GM23338 (cell line): ENCODE measurements around the gene CENPB. TPM values are rescaled to one million over a fixed set of nuclear protein-coding genes. Genes with fewer than 3 reads are reported as not detected.
A peak's percentile ranks its signal among the peaks of the same experiment; 100 is the strongest.

Experiments used
- ATAC-seq: fragments of 200-7000 bp; cut with Tn5 transposase; 3 replicates; pipeline ENCODE4 v1.9.1; 2020
- DNase-seq: peaks from one replicate; pipeline ENCODE4 v3.0.0-alpha.2; 2015; ENCODE audit warnings: low spot score
- H2AFZ ChIP-seq: fragments of 200-600 bp; sonication (generic); 2 replicates; pipeline ENCODE4 v1.8.0; 2016; ENCODE audit warnings: antibody characterized with exemption, mild to moderate bottlenecking, moderate library complexity
- H3F3A ChIP-seq: fragments of 200-600 bp; sonication (generic); replicated peaks from 2 replicates; pipeline ENCODE4 v1.8.0; 2017; ENCODE audit warnings: antibody characterized with exemption, mixed run types, low read depth
- H3K27ac ChIP-seq: fragments of 200-600 bp; sonication (generic); 2 replicates; pipeline ENCODE4 v1.6.1; 2016; ENCODE audit warnings: low read depth
- H3K27me3 ChIP-seq: fragments of 200-600 bp; sonication (generic); 2 replicates; pipeline ENCODE4 v1.8.0; 2016; ENCODE audit warnings: mild to moderate bottlenecking, mixed run types, moderate library complexity; ENCODE audit not compliant: insufficient read depth
- H3K36me3 ChIP-seq: fragments of 200-600 bp; sonication (generic); 2 replicates; pipeline ENCODE4 v1.8.0; 2016; ENCODE audit warnings: mild to moderate bottlenecking; ENCODE audit not compliant: insufficient read depth
- H3K4me1 ChIP-seq: fragments of 200-600 bp; sonication (generic); 2 replicates; pipeline ENCODE4 v1.8.0; 2016; ENCODE audit warnings: mild to moderate bottlenecking, moderate library complexity; ENCODE audit not compliant: insufficient read depth
- H3K4me2 ChIP-seq: fragments of 200-600 bp; sonication (generic); 2 replicates; pipeline ENCODE4 v1.7.1; 2017; ENCODE audit warnings: mixed run types
- H3K4me3 ChIP-seq: fragments of 200-600 bp; sonication (generic); 2 replicates; pipeline ENCODE4 v1.6.1; 2016; ENCODE audit warnings: mixed run types
- H3K79me2 ChIP-seq: fragments of 200-600 bp; sonication (generic); replicated peaks from 2 replicates; pipeline ENCODE4 v1.8.0; 2017; ENCODE audit warnings: mild to moderate bottlenecking; ENCODE audit not compliant: insufficient read depth
- H3K9me2 ChIP-seq: fragments of 200-600 bp; sonication (generic); 2 replicates; pipeline ENCODE4 v1.8.0; 2017; ENCODE audit not compliant: insufficient read depth
- H4K20me1 ChIP-seq: fragments of 200-600 bp; sonication (generic); replicated peaks from 2 replicates; pipeline ENCODE4 v1.8.0; 2017; ENCODE audit warnings: mild to moderate bottlenecking; ENCODE audit not compliant: insufficient read depth
- H3K27ac Mint-ChIP-seq: 2 replicates; pipeline ENCODE4 v1.8.0; 2020; ENCODE audit warnings: inconsistent platforms, mild to moderate bottlenecking, moderate library complexity, mixed read lengths
- H3K27me3 Mint-ChIP-seq: 3 replicates; pipeline ENCODE4 v1.8.0; 2022; ENCODE audit warnings: low read depth, mild to moderate bottlenecking, moderate library complexity, mixed read lengths, inconsistent platforms; ENCODE audit not compliant: insufficient read depth, poor library complexity
- H3K36me3 Mint-ChIP-seq: 3 replicates; pipeline ENCODE4 v1.8.0; 2021; ENCODE audit warnings: low read depth, mild to moderate bottlenecking, inconsistent platforms, moderate library complexity, mixed read lengths
- H3K4me1 Mint-ChIP-seq: 3 replicates; pipeline ENCODE4 v1.8.0; 2020; ENCODE audit warnings: mild to moderate bottlenecking, inconsistent platforms, mixed read lengths
- H3K4me3 Mint-ChIP-seq: 3 replicates; pipeline ENCODE4 v1.8.0; 2021; ENCODE audit warnings: moderate library complexity, mild to moderate bottlenecking, inconsistent platforms, mixed read lengths
- H3K9me3 Mint-ChIP-seq: 3 replicates; pipeline ENCODE4 v1.8.0; 2020; ENCODE audit warnings: moderate library complexity, mild to moderate bottlenecking, inconsistent platforms, mixed read lengths
- CTCF ChIP-seq, 2 experiments: fragments of 200-600 bp in 1 of 2; sonication (generic) in 1 of 2; conservative IDR thresholded peaks; 2 replicates each; pipeline versions ENCODE4 v1.5.1 to v1.6.1; 2016 to 2017; ENCODE audit warnings: antibody characterized with exemption in 2 of 2, low read depth in 2 of 2, mild to moderate bottlenecking in 2 of 2, moderate library complexity in 1 of 2
- EZH2phosphoT487 ChIP-seq: fragments of 200-600 bp; sonication (generic); IDR thresholded peaks from one replicate; pipeline ENCODE4 v1.8.1; 2018; ENCODE audit warnings: antibody characterized with exemption; ENCODE audit not compliant: unreplicated experiment
- JUNB ChIP-seq: IDR thresholded peaks from one replicate; pipeline ENCODE4 v1.6.1; 2016; ENCODE audit warnings: antibody characterized with exemption; ENCODE audit not compliant: unreplicated experiment
- STAT1 ChIP-seq: IDR thresholded peaks from one replicate; pipeline ENCODE4 v1.6.1; 2016; ENCODE audit warnings: antibody characterized with exemption; ENCODE audit not compliant: unreplicated experiment
- ZNF331 ChIP-seq: fragments of 250-450 bp; sonication (Bioruptor Pico); IDR thresholded peaks from 2 replicates; pipeline ENCODE4 v1.5.0; 2020; ENCODE audit warnings: low read depth, mild to moderate bottlenecking, moderate library complexity
- polyA plus RNA-seq: library from polyadenylated mRNA; unstranded; fragments of >200 nt; fragmentation: Nextera tagmentation; extraction: Ambion mirVana; gene quantifications from 2 replicates; pipeline ENCODE4 v1.2.1, GENCODE V29; 2016
- total RNA-seq: library from RNA; depleted of rRNA; stranded (reverse); fragments of >200 nt; shearing (Covaris generic); gene quantifications from 2 replicates; pipeline ENCODE4 v1.2.3, GENCODE V29; 2014
- TF ChIP-seq, protein P1 (sequence below): fragments of 250-450 bp; sonication (Bioruptor Pico); IDR thresholded peaks from 2 replicates; pipeline ENCODE4 v1.5.0; 2020; ENCODE audit warnings: mild to moderate bottlenecking, moderate library complexity
- TF ChIP-seq, protein P2 (sequence below): IDR thresholded peaks from one replicate; pipeline ENCODE4 v1.6.1; 2018; ENCODE audit warnings: antibody characterized with exemption; ENCODE audit not compliant: unreplicated experiment

Gene CENPB
- total and polyA plus RNA-seq, 2 experiments from 2014 or later = 10.8 to 52.1 TPM

DNA sequence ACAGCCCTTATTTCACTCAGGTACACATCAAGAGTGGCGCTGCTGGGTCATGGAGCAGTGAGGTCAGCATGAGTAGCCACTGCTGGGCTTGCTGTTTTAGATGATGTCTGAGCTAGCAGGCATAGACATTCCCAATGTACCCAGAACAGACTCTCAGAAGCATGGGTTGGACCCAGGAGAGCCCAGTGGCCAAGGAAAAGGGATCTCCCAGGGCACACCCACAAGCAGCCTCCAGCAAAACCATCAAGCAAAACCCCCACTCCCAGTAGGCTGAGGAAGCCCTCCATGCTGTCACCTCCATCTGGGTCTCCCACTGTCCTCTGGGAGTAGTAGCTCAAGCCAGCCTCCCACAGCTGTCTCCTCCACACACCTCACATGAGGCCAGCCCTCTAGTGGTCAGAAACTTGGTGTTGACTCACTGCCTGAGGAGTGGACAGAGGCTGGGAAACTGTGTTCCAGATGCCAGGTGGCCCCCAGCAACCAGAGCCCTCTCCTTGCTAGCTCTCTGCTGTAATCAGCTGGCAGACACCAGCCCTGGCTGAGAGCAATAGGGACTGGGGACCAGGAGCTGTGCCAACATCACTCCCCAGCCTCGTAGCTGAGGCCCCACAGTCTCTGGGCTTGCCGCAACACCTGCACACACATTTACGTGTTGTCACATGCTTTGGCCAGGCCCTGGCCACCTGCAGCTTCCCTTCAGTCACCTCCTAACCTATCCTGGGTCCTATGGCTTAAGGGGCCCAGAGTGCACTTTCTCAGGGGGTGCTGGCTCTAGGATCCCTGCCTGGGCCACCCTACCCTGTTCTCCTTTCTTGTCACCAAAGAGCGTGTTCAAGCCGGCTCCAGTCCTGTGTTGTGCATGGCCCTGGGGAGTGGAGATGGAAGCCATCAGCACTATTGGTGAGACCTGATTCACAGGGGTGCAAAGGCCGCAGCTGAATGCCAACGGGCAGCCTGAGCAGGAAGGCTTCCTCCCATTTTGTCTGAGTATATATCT lies 31.9 kb upstream of the CENPB start:
- Histone ChIP-seq H3K4me2 (no peak overlapping the region), H3F3A (peaks cover 4% of the 10 kb centered on the region; the same call in 1 of the 2 replicates), H4K20me1 (no peaks in the 10 kb centered on the region), H3K4me3 (no peak overlapping the region), H3K27ac (no peak overlapping the region), H2AFZ (0 out of 2 replicates have a peak overlapping the region, but pooled peaks have one; percentile 61), H3K4me1 (peaks cover 16% of the 10 kb centered on the region; the same call in 1 of the 2 replicates), H3K27me3 (no peaks in the 10 kb centered on the region), H3K9me2 (no peaks in the 10 kb centered on the region), H3K36me3 (no peaks in the 10 kb centered on the region), H3K79me2 (no peaks in the 10 kb centered on the region)
- no peak overlapping the region for H3K4me3 Mint-ChIP-seq
- H3K27me3 Mint-ChIP-seq = peaks cover 6% of the 10 kb centered on the region
- H3K9me3 Mint-ChIP-seq = no peaks in the 10 kb centered on the region
- H3K36me3 Mint-ChIP-seq = no peaks in the 10 kb centered on the region; the same call in 1 of the 3 replicates
- DNase-seq = peak; percentile 89
- TF ChIP-seq EZH2phosphoT487 (no peak), JUNB (no peak), ZNF331 (CRISPR knock-in tag) (no peak), CTCF (conservative IDR thresholded peaks at IDR 0.05; ENCODE audit: low read depth in 2 of 2) (peak; percentile 67 to 82), STAT1 (no peak)
- TF ChIP-seq, protein P1, sequence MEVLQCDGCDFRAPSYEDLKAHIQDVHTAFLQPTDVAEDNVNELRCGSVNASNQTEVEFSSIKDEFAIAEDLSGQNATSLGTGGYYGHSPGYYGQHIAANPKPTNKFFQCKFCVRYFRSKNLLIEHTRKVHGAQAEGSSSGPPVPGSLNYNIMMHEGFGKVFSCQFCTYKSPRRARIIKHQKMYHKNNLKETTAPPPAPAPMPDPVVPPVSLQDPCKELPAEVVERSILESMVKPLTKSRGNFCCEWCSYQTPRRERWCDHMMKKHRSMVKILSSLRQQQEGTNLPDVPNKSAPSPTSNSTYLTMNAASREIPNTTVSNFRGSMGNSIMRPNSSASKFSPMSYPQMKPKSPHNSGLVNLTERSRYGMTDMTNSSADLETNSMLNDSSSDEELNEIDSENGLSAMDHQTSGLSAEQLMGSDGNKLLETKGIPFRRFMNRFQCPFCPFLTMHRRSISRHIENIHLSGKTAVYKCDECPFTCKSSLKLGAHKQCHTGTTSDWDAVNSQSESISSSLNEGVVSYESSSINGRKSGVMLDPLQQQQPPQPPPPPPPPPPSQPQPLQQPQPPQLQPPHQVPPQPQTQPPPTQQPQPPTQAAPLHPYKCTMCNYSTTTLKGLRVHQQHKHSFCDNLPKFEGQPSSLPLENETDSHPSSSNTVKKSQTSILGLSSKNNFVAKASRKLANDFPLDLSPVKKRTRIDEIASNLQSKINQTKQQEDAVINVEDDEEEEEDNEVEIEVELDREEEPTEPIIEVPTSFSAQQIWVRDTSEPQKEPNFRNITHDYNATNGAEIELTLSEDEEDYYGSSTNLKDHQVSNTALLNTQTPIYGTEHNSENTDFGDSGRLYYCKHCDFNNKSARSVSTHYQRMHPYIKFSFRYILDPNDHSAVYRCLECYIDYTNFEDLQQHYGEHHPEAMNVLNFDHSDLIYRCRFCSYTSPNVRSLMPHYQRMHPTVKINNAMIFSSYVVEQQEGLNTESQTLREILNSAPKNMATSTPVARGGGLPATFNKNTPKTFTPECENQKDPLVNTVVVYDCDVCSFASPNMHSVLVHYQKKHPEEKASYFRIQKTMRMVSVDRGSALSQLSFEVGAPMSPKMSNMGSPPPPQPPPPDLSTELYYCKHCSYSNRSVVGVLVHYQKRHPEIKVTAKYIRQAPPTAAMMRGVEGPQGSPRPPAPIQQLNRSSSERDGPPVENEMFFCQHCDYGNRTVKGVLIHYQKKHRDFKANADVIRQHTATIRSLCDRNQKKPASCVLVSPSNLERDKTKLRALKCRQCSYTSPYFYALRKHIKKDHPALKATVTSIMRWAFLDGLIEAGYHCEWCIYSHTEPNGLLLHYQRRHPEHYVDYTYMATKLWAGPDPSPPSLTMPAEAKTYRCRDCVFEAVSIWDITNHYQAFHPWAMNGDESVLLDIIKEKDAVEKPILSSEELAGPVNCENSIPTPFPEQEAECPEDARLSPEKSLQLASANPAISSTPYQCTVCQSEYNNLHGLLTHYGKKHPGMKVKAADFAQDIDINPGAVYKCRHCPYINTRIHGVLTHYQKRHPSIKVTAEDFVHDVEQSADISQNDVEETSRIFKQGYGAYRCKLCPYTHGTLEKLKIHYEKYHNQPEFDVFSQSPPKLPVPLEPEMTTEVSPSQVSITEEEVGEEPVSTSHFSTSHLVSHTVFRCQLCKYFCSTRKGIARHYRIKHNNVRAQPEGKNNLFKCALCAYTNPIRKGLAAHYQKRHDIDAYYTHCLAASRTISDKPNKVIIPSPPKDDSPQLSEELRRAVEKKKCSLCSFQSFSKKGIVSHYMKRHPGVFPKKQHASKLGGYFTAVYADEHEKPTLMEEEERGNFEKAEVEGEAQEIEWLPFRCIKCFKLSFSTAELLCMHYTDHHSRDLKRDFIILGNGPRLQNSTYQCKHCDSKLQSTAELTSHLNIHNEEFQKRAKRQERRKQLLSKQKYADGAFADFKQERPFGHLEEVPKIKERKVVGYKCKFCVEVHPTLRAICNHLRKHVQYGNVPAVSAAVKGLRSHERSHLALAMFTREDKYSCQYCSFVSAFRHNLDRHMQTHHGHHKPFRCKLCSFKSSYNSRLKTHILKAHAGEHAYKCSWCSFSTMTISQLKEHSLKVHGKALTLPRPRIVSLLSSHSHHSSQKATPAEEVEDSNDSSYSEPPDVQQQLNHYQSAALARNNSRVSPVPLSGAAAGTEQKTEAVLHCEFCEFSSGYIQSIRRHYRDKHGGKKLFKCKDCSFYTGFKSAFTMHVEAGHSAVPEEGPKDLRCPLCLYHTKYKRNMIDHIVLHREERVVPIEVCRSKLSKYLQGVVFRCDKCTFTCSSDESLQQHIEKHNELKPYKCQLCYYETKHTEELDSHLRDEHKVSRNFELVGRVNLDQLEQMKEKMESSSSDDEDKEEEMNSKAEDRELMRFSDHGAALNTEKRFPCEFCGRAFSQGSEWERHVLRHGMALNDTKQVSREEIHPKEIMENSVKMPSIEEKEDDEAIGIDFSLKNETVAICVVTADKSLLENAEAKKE = 0 out of 2 replicates have a peak, but pooled peaks have one; percentile 4
- TF ChIP-seq, protein P2, sequence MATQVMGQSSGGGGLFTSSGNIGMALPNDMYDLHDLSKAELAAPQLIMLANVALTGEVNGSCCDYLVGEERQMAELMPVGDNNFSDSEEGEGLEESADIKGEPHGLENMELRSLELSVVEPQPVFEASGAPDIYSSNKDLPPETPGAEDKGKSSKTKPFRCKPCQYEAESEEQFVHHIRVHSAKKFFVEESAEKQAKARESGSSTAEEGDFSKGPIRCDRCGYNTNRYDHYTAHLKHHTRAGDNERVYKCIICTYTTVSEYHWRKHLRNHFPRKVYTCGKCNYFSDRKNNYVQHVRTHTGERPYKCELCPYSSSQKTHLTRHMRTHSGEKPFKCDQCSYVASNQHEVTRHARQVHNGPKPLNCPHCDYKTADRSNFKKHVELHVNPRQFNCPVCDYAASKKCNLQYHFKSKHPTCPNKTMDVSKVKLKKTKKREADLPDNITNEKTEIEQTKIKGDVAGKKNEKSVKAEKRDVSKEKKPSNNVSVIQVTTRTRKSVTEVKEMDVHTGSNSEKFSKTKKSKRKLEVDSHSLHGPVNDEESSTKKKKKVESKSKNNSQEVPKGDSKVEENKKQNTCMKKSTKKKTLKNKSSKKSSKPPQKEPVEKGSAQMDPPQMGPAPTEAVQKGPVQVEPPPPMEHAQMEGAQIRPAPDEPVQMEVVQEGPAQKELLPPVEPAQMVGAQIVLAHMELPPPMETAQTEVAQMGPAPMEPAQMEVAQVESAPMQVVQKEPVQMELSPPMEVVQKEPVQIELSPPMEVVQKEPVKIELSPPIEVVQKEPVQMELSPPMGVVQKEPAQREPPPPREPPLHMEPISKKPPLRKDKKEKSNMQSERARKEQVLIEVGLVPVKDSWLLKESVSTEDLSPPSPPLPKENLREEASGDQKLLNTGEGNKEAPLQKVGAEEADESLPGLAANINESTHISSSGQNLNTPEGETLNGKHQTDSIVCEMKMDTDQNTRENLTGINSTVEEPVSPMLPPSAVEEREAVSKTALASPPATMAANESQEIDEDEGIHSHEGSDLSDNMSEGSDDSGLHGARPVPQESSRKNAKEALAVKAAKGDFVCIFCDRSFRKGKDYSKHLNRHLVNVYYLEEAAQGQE = no peak
- no peak overlapping the region for H3K27ac Mint-ChIP-seq
- peaks cover 23% of the 10 kb centered on the region for H3K4me1 Mint-ChIP-seq
- ATAC-seq = peak; percentile 62
